HEK293 (cell line): ENCODE data around the gene RNASE8.

Source experiments
- BCL11B ChIP-seq: fragments of 450-650 bp; formaldehyde crosslinking; IDR thresholded peaks from 2 replicates; pipeline ENCODE4 v1.5.1; 2016; ENCODE audit warnings: low read depth, missing biosample characterization, missing genetic modification characterization
- BCL6B ChIP-seq: fragments of 450-650 bp; formaldehyde crosslinking; IDR thresholded peaks from 2 replicates; pipeline ENCODE4 v1.5.1; 2017; ENCODE audit warnings: missing biosample characterization, missing genetic modification characterization
- EGR2 ChIP-seq: fragments of 450-650 bp; formaldehyde crosslinking; IDR thresholded peaks from 2 replicates; pipeline ENCODE4 v1.5.1; 2016; ENCODE audit warnings: low read depth, missing biosample characterization, missing genetic modification characterization
- INSM2 ChIP-seq: fragments of 450-650 bp; formaldehyde crosslinking; IDR thresholded peaks from 2 replicates; pipeline ENCODE4 v1.5.1; 2016; ENCODE audit warnings: missing biosample characterization, missing genetic modification characterization
- KLF1 ChIP-seq: fragments of 450-650 bp; formaldehyde crosslinking; IDR thresholded peaks from 2 replicates; pipeline ENCODE4 v1.5.1; 2016; ENCODE audit warnings: missing biosample characterization, missing genetic modification characterization
- KLF16 ChIP-seq: fragments of 450-650 bp; formaldehyde crosslinking; IDR thresholded peaks from 2 replicates; pipeline ENCODE4 v1.5.1; 2017; ENCODE audit warnings: missing biosample characterization, missing genetic modification characterization
- KLF9 ChIP-seq: fragments of 450-650 bp; formaldehyde crosslinking; IDR thresholded peaks from 2 replicates; pipeline ENCODE4 v1.5.1; 2016; ENCODE audit warnings: missing biosample characterization, missing genetic modification characterization, low read depth
- MEIS1 ChIP-seq: sonication (generic); formaldehyde crosslinking; IDR thresholded peaks from 2 replicates; pipeline ENCODE4 v1.8.1; 2022; ENCODE audit warnings: missing genetic modification reagents, mild to moderate bottlenecking, borderline replicate concordance
- MZF1 ChIP-seq: fragments of 450-650 bp; formaldehyde crosslinking; IDR thresholded peaks from 2 replicates; pipeline ENCODE4 v1.5.1; 2017; ENCODE audit warnings: missing biosample characterization, missing genetic modification characterization, borderline replicate concordance
- OSR2 ChIP-seq: fragments of 450-650 bp; formaldehyde crosslinking; IDR thresholded peaks from 2 replicates; pipeline ENCODE4 v1.5.1; 2016; ENCODE audit warnings: missing biosample characterization, missing genetic modification characterization
- PBX3 ChIP-seq: sonication (generic); formaldehyde crosslinking; IDR thresholded peaks from 2 replicates; pipeline ENCODE4 v1.8.1; 2022; ENCODE audit warnings: mild to moderate bottlenecking, moderate library complexity, missing genetic modification reagents
- SP3 ChIP-seq: fragments of 450-650 bp; formaldehyde crosslinking; IDR thresholded peaks from 2 replicates; pipeline ENCODE4 v1.5.1; 2016; ENCODE audit warnings: missing biosample characterization, missing genetic modification characterization
- ZBTB10 ChIP-seq: fragments of 450-650 bp; formaldehyde crosslinking; IDR thresholded peaks from 2 replicates; pipeline ENCODE4 v1.5.1; 2016; ENCODE audit warnings: missing biosample characterization, missing genetic modification characterization
- ZBTB17 ChIP-seq: fragments of 450-650 bp; formaldehyde crosslinking; IDR thresholded peaks from 2 replicates; pipeline ENCODE4 v1.5.1; 2016; ENCODE audit warnings: missing biosample characterization, missing genetic modification characterization
- ZNF133 ChIP-seq: fragments of 450-650 bp; formaldehyde crosslinking; IDR thresholded peaks from 2 replicates; pipeline ENCODE4 v1.5.1; 2016; ENCODE audit warnings: missing biosample characterization, missing genetic modification characterization
- ZNF155 ChIP-seq: fragments of 450-650 bp; formaldehyde crosslinking; IDR thresholded peaks from 2 replicates; pipeline ENCODE4 v1.5.1; 2016; ENCODE audit warnings: missing biosample characterization, missing genetic modification characterization
- ZNF2 ChIP-seq: fragments of 450-650 bp; formaldehyde crosslinking; IDR thresholded peaks from 2 replicates; pipeline ENCODE4 v1.5.1; 2016; ENCODE audit warnings: missing biosample characterization, missing genetic modification characterization
- ZNF214 ChIP-seq: fragments of 450-650 bp; formaldehyde crosslinking; IDR thresholded peaks from 2 replicates; pipeline ENCODE4 v1.5.1; 2017; ENCODE audit warnings: missing biosample characterization, mild to moderate bottlenecking, missing genetic modification characterization, borderline replicate concordance
- ZNF23 ChIP-seq: fragments of 450-650 bp; formaldehyde crosslinking; IDR thresholded peaks from 2 replicates; pipeline ENCODE4 v1.5.1; 2016; ENCODE audit warnings: missing biosample characterization, missing genetic modification characterization, borderline replicate concordance
- ZNF24 ChIP-seq: fragments of 450-650 bp; formaldehyde crosslinking; IDR thresholded peaks from 2 replicates; pipeline ENCODE4 v1.5.1; 2016; ENCODE audit warnings: missing biosample characterization, missing genetic modification characterization
- ZNF324 ChIP-seq: fragments of 450-650 bp; formaldehyde crosslinking; IDR thresholded peaks from 2 replicates; pipeline ENCODE4 v1.5.1; 2016; ENCODE audit warnings: missing biosample characterization, missing genetic modification characterization
- ZNF362 ChIP-seq: fragments of 450-650 bp; formaldehyde crosslinking; IDR thresholded peaks from 2 replicates; pipeline ENCODE4 v1.5.1; 2016; ENCODE audit warnings: missing biosample characterization, missing genetic modification characterization
- ZNF37A ChIP-seq: fragments of 450-650 bp; IDR thresholded peaks from 2 replicates; pipeline ENCODE4 v1.5.1; 2018; ENCODE audit warnings: missing biosample characterization, missing genetic modification characterization
- ZNF391 ChIP-seq: fragments of 450-650 bp; formaldehyde crosslinking; IDR thresholded peaks from 2 replicates; pipeline ENCODE4 v1.5.1; 2016; ENCODE audit warnings: low read depth, missing biosample characterization, missing genetic modification characterization, borderline replicate concordance
- ZNF398 ChIP-seq: fragments of 450-650 bp; formaldehyde crosslinking; IDR thresholded peaks from 2 replicates; pipeline ENCODE4 v1.5.1; 2017; ENCODE audit warnings: missing biosample characterization, missing genetic modification characterization
- ZNF423 ChIP-seq: fragments of 450-650 bp; formaldehyde crosslinking; IDR thresholded peaks from 2 replicates; pipeline ENCODE4 v1.5.1; 2016; ENCODE audit warnings: missing biosample characterization, missing genetic modification characterization
- ZNF549 ChIP-seq: fragments of 450-650 bp; IDR thresholded peaks from 2 replicates; pipeline ENCODE4 v1.5.1; 2018; ENCODE audit warnings: missing biosample characterization, missing genetic modification characterization, mild to moderate bottlenecking, inconsistent platforms, moderate library complexity
- ZNF561 ChIP-seq: fragments of 450-650 bp; IDR thresholded peaks from 2 replicates; pipeline ENCODE4 v1.5.1; 2018; ENCODE audit warnings: missing biosample characterization, missing genetic modification characterization, borderline replicate concordance
- ZNF571 ChIP-seq: fragments of 450-650 bp; formaldehyde crosslinking; IDR thresholded peaks from 2 replicates; pipeline ENCODE4 v1.5.0; 2017; ENCODE audit warnings: missing biosample characterization, missing genetic modification characterization
- ZNF664 ChIP-seq: fragments of 450-650 bp; formaldehyde crosslinking; IDR thresholded peaks from 2 replicates; pipeline ENCODE4 v1.5.1; 2016; ENCODE audit warnings: missing biosample characterization, missing genetic modification characterization
- ZNF76 ChIP-seq: fragments of 450-650 bp; formaldehyde crosslinking; IDR thresholded peaks from 2 replicates; pipeline ENCODE4; 2016; ENCODE audit warnings: low read depth, missing biosample characterization, missing genetic modification characterization, borderline replicate concordance

The RNASE8 gene

GRCh38 chr14:21103710-21104447 lies 46.3 kb downstream of the RNASE8 start (continued):
- TF ChIP-seq PBX3 (CRISPR knock-in tag) = no peak; the same call in 1 of the 2 replicates
- peak; percentile 46 for TF ChIP-seq KLF9
- peak; percentile 98 for TF ChIP-seq ZNF37A (tag by site-specific recombination)
- no peak for TF ChIP-seq ZNF155 (tag by site-specific recombination)
- peak; percentile 84 for TF ChIP-seq ZNF561 (tag by site-specific recombination)
- peak; percentile 7 for TF ChIP-seq OSR2
- TF ChIP-seq ZBTB17 = peak; percentile 95
- TF ChIP-seq ZBTB10 (tag by site-specific recombination) = peak; percentile 62
- no peak for TF ChIP-seq ZNF571 (tag by site-specific recombination)
- no peak for TF ChIP-seq ZNF664 (tag by site-specific recombination)
- peak; percentile 79 for TF ChIP-seq KLF1
- TF ChIP-seq ZNF23 = no peak
- no peak for TF ChIP-seq MEIS1 (CRISPR knock-in tag)
- TF ChIP-seq ZNF391 (tag by site-specific recombination) = peak; percentile 70; the same call in 1 of the 2 replicates
- TF ChIP-seq BCL6B (tag by site-specific recombination) = no peak
- no peak for TF ChIP-seq ZNF362 (tag by site-specific recombination)
- peak; percentile 77 for TF ChIP-seq INSM2
- TF ChIP-seq EGR2 (tag by site-specific recombination) = no peak
- TF ChIP-seq BCL11B (tag by site-specific recombination) = peak; percentile 66
- 0 out of 2 replicates have a peak, but pooled peaks have one; percentile 20 for TF ChIP-seq ZNF423 (tag by site-specific recombination)
- no peak for TF ChIP-seq ZNF214 (tag by site-specific recombination)
- TF ChIP-seq ZNF133 = peak; percentile 21; the same call in 1 of the 2 replicates
- TF ChIP-seq KLF16 (tag by site-specific recombination) = peak; percentile 93
- TF ChIP-seq ZNF2 (tag by site-specific recombination) = peak; percentile 92; the same call in 1 of the 2 replicates
- peak; percentile 81 for TF ChIP-seq ZNF76 (tag by site-specific recombination)
- TF ChIP-seq MZF1 (tag by site-specific recombination) = 0 out of 2 replicates have a peak, but pooled peaks have one; percentile 20
- TF ChIP-seq SP3 (tag by site-specific recombination) = peak; percentile 90
- TF ChIP-seq ZNF24 = peak; percentile 92
- TF ChIP-seq ZNF549 = no peak
- peak; percentile 74 for TF ChIP-seq ZNF398 (tag by site-specific recombination)
- TF ChIP-seq ZNF324 (tag by site-specific recombination) = peak; percentile 96
